Adrenal gland (tissue), 5 donors: ENCODE results near the gene XKR7.

ENCODE experiments used
- POLR2A ChIP-seq, 2 donors: fragments of 450-650 bp; IDR thresholded peaks; one replicate each; pipeline ENCODE4 v1.6.1; 2017; ENCODE audit warnings: antibody characterized with exemption in 2 of 2, mild to moderate bottlenecking in 2 of 2, moderate library complexity in 1 of 2
- TF ChIP-seq, protein P1 (sequence below), 6 experiments: fragments of 450-650 bp in 4 of 6; fragments of 200-600 bp in 2 of 6; sonication (generic) in 1 of 6; IDR thresholded peaks; 1 replicate in 5 of 6; 2 replicates in 1 of 6; pipeline versions ENCODE4 v1.5.1 to v1.8.0; 2016 to 2021; ENCODE audit warnings: antibody characterized with exemption in 6 of 6, mild to moderate bottlenecking in 2 of 6, moderate library complexity in 1 of 6
- donor health status: DM: no; HTN: no; CAD: no.

DNA sequence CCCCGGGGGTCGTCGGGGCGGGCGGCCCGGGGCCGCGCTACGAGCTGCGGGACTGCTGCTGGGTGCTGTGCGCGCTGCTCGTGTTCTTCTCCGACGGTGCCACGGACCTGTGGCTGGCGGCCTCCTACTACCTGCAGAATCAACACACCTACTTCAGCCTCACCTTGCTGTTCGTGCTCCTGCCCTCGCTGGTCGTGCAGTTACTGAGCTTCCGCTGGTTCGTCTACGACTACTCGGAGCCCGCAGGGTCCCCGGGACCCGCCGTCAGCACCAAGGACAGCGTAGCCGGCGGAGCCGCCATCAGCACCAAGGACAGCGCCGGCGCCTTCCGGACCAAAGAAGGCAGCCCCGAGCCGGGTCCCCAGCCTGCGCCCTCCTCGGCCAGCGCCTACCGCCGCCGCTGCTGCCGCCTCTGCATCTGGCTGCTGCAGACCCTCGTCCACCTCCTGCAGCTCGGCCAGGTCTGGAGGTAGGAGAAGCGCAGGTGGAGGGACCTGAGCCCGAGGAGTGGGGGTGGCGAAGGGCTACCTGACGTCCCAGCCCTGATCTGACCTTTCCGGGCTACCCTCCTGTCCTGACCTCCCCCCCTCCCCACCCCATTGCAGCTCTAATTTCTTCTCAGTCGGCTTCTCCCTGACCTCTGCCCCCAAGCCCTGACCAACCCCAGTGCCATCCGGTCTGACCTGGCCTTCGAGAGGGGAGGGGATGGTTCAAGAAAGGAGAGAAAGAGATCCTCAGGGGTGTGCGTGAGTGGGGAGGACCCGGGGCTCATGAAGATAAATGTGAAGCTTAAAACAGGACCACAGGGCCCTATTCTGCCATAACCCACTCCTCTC is 558 bp downstream of the XKR7 start:
- no peak for TF ChIP-seq POLR2A (IDR thresholded peaks at IDR 0.05)
- TF ChIP-seq, protein P1, sequence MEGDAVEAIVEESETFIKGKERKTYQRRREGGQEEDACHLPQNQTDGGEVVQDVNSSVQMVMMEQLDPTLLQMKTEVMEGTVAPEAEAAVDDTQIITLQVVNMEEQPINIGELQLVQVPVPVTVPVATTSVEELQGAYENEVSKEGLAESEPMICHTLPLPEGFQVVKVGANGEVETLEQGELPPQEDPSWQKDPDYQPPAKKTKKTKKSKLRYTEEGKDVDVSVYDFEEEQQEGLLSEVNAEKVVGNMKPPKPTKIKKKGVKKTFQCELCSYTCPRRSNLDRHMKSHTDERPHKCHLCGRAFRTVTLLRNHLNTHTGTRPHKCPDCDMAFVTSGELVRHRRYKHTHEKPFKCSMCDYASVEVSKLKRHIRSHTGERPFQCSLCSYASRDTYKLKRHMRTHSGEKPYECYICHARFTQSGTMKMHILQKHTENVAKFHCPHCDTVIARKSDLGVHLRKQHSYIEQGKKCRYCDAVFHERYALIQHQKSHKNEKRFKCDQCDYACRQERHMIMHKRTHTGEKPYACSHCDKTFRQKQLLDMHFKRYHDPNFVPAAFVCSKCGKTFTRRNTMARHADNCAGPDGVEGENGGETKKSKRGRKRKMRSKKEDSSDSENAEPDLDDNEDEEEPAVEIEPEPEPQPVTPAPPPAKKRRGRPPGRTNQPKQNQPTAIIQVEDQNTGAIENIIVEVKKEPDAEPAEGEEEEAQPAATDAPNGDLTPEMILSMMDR (IDR thresholded peaks at IDR 0.05): no peak
